CD4-positive, alpha-beta T cell treated with Interleukin-21 for 1 hour (primary cell): ENCODE results near the gene ELMO1.

Experiments
- DNase-seq: peaks from one replicate; pipeline ENCODE4 v3.0.0-alpha.2; 2020

ELMO1 gene, protein sequence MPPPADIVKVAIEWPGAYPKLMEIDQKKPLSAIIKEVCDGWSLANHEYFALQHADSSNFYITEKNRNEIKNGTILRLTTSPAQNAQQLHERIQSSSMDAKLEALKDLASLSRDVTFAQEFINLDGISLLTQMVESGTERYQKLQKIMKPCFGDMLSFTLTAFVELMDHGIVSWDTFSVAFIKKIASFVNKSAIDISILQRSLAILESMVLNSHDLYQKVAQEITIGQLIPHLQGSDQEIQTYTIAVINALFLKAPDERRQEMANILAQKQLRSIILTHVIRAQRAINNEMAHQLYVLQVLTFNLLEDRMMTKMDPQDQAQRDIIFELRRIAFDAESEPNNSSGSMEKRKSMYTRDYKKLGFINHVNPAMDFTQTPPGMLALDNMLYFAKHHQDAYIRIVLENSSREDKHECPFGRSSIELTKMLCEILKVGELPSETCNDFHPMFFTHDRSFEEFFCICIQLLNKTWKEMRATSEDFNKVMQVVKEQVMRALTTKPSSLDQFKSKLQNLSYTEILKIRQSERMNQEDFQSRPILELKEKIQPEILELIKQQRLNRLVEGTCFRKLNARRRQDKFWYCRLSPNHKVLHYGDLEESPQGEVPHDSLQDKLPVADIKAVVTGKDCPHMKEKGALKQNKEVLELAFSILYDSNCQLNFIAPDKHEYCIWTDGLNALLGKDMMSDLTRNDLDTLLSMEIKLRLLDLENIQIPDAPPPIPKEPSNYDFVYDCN

DNA sequence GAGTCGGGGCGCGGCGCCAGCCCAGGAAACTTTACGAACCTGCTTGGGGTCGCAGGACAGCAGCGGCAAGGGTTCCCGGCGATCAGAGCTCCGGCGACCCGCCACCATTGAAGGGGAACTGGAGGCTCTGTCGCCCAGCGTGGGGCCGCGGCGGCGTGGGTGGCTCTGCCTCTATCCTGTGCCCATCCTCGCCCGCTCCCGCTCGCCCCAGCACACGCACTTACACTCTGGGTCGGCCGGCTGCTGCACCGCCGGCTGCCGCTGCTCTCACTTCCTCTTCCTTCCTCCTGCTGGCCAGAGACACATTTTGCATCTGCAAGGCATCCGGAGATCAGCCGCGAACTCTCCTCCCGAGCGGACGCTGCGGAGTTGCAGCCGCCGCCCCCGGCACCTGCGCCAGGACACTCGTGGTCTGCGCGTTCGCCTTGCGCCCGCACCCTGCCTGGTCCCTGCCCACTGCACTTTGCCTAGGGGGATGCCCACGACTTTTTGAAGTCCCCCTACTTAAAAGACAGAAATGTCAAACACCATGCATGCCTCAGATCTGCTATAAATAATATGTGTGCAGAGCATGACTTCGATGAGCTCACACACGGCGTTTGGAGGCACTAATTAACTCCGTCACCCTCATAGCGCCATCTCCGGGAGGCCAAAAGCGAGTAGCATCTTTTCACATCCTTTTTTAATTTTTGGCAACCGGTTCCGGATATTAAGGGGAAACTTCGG, at the start of gene ELMO1:
Gene ELMO1 (minus strand): TSS at position 229 of the 726 bp plus-strand sequence. CDS start 106,174 bp downstream, outside the sequence.
- peak; percentile 84 for DNase-seq

DNA sequence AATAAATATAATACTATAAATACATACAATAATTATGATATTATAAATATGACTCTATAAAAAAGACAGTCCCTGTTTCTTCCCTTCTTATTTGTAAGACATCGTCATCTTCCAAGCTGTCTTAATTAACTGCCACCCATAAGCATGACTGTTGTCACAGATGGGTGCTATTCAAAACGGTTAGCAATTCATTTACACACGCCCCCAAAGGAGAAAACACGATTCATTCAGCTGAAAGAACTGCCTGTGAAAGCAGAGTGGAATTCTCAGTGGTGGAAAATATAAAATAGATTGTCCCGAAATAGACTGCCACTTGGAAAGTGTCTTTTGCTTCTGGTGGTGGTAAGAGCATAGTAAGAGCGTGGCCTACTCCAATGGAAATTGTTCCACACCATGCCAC, 48.9 kb upstream of the ELMO1 start:
- no peak for DNase-seq

DNA sequence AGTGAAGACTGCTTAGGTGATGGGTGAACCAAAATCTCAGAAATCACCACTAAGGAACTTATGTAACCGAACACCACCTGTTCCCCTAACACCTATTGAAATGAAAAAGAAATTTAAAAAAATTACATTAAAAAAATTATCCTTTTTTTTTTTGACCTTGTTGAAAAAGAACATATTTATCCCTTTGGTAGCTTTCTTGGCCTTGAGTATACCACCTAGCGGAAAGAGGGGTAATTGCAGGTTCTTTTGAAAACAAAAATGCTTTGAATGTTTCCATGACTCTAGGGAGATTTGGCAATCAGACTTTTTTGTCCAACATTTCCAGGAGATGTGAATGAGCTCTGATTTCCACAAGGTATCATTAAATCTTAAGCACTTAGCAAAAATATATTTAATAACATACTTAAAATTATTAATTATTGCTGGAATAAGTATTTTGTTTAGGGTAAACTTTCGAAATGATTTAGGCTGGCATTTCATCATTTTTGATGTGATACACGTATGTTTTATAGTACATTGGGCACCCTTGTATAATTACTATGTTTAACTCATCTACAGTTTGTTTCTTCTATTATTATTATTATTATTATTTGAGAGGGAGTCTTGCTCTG, 47.0 kb upstream of the ELMO1 start:
- DNase-seq, result peak; percentile 51

DNA sequence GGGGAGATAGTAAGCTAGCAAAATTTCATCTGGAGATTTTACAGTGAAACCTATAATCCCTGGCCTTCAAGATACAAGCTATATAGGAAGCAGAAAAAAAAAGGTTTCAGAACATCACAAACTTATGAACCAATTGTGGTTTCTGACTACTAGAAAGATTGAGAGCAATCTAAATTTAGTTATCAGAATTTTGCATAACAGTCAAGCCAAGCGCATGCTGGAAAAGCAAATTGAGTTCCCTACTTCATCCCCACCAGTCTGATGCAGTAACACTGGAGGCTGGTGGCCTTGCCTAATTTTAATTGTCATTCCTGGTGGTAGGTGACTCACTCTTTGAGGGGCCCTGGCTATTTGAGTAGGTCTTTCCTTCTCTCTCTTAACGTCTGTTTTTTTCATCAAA, 46.3 kb upstream of the ELMO1 start:
- no peak for DNase-seq

DNA sequence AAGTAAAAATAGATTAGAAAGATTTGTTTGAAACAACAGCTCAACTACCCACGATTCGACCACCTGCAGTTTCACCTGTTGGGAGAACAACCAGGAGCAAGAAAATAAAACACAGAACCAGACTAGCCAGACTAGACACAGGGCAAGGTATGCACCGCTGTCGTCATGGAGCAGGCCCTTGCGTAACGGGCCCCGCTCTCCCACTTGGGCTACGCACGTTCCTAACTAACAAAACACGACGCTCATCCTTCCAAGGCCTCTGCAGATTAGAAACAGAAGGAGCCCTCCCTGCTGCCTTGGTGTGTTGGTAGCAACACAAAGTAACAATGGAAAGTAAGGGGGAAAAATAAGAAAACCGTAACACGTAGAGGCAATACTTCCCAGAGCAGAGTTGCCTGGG, 45.1 kb upstream of the ELMO1 start:
- DNase-seq, result no peak

DNA sequence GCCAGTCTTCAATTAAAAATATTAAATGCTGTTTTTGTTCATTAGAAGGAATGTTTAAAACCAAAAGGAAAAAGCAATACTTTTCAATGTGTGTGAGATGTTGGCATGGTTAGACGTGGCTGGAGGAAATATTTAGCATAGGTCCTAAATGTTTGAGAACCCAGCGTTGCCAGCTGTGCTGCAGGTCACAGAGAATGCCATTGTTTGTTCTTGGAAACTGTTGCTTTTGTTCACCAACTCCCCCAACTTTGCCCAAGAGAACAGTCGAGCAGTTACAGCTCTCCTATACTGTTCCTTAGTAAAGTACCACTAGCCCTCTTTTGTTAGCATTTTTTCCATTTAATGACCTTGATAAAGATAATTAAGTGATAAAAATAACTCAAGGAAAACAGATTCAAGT, 44.5 kb upstream of the ELMO1 start:
- no peak for DNase-seq

DNA sequence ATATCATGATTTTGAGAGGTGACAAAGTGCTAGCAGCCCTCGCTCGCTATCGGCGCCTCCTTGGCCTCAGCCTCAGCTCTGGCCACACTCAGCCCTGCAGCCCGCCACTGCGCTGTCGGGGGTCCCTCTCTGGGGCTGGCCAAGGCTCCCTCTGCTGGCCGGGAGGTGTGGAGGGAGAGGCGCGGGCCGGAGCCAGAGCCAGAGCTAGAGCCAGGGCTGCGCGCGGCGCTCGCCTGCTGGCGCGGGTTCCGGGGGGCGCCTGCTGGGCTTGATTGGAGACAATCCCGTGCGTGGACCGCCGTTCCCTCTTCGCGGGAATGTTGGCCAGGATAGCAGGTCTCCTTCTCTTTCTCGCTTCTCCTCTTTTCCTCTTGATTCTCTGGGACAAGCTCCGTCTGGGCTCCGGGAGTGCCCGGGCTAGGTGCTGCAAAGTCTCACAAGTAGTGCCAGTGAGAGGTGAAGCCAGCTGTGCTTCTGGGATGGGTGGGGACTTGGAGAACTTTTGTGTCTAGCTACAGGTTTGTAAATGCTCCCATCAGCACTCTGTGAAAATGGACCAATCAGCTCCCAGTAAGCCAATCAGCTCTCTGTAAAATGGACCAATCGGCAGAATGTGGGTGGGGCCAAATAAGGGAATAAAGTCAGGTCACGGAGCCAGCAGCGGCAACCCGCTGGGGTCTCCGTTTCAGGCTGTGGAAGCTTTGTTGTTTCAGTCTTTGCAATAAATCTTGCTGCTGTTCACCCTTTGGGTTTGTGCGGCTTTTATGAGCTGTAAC, 43.4 kb upstream of the ELMO1 start:
- DNase-seq, result no peak

DNA sequence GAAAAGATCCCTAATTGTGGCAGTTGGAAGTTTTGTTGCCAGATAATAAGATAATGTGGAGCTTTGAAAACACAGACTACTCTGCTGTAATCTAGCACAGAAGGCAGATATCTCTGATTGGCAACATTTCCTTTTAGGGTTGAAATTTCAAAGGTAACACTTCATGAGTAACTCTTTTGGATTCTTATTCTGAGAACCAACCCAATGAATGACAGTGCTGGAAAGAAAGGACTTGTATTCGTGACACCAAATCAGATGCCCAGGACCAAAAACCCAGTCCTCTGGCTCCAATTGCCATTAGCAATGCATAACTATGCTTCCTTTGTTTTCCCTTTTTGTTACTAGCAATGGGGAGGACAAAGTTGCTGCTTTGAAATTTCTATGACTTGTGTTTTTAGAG, 41.0 kb upstream of the ELMO1 start:
- DNase-seq, result no peak

DNA sequence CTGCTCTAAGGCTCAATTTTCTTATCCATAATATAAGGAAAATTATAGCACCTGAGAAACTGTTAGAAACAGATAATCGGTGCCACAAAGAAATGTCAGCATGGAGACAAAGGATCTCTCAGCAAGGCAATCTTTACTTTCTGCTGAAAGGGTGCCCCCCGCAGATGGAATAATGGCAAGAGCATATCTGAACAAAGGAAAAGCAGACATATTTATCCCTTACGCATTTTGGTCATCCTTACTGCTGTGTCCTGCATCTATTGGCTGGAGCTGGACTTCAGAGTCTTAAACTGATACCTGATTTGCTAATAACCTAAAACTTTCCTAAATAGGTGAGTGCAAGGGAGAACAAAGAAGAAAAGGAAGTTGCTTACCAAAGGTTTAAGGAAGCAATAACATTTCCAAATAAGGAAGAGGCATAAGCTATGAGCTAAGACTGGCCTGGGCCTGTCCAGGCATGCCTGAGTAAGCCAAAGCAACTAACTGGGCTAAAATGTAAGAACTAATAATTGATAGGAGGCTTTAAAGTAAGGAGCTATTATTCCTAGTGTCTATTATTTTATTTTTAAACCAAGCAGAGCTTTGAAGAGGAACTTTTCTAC, 39.6 kb upstream of the ELMO1 start:
- DNase-seq, result no peak

DNA sequence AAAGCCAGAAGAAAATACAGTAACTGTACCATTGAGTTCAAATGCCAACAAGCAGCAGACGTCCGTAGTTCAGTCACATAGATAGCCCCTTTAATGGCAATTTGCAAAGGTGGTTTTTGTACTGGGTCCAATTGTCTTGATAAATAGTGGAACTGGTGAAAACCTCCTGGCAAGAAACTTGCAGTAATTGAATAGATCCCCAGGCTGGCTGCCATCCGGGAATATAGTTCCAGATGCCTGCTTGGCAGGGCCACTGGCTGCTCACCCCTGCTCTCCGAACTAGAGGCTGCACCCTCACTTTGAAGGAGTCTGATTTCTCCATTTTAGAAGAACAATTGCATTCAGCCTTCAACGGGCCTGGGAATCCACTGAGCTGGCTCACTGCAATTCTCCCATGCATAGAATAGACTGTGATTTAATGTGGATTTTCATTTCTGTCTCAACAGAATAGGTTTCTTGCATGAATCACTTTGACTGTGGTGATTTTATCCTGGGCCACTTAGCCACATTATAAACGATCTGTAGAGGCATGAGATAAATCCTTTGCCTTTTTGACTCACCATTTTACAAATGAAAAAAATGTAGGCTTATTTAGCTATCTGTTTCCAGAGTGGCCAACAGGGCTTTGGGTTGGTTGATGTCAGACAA, 35.9 kb upstream of the ELMO1 start:
- no peak for DNase-seq

DNA sequence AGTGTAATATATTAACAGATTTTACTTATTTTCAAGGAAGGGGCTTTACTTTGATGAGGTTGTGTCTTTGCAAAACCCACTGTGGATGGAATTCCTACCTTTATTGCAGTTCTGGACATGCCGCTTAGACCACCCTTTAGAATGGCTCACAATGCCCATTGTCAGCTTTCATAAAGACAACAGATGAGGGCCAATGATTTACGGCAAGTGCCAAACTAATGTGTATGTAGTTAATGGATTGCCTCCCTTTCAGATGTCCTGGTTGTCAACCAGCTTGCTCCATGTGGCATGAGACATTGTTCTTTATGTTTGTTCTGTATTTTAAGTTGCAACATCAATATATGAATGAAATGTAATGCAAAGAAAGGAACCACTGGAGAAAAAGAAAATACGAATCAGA, 35.0 kb upstream of the ELMO1 start:
- DNase-seq, result no peak

DNA sequence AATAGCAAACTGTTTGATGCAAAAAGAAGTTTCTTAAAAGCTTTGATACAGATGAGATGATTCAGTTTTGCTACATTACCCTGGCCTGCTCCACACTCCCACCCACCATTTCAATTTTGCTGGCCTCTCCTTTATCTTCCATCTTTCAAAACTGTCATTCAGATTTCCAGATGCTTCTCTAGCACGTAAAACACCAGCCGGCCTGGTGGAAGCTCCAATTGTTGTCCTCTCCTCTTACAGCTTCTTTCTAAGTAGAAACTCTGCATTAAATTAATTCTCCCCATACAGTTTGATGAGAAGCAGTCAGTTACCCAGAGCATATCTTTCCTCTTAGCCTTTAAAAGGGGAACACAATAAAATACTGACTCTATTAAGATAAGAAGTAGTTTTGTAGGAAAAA, 34.3 kb upstream of the ELMO1 start:
- DNase-seq, result no peak

DNA sequence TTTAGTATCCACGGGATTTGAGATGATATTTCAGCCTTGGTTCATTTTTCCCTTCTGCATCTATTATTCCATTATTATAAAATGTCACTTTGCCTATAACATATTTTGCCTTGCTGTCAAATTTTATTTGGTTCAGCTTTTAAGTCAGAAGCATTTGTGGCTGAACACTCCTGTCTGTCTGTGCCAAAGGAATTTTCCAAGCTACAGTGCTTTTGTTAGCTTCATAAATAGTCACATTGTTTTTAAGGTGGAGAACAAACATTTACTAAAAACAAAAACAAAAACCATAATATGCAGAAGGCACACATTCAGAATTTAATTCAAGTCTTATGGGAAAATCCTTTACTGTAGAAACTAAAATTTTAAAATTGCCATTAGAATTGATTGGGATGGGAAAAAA, 33.8 kb upstream of the ELMO1 start:
- no peak for DNase-seq

DNA sequence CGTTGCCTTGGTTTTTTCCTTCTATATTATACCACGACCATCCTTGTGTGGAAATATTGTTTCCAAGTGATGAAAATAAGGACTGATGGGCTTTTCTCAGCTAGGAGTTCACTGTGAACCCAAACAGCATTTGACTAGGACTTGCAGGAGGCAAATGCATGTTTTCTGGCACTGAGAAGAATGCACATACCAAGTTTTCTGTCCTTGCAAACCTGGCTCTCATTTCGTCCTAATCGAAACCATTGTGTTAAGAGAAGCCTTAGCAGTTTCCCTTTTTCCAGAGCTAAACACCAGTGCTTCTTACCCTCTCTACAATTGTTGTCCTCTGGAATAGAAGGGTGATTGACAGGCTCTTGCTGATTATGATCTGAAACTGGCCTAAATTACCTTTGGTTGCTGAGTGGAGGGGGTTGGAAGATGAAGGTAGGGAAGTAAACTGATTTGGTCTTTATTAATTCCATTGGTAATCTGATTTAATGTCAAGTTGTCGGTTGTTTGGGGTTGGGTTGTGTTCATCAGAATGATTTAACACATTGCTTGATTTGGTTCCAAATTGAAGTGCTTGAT, 33.1 kb upstream of the ELMO1 start:
- no peak for DNase-seq

DNA sequence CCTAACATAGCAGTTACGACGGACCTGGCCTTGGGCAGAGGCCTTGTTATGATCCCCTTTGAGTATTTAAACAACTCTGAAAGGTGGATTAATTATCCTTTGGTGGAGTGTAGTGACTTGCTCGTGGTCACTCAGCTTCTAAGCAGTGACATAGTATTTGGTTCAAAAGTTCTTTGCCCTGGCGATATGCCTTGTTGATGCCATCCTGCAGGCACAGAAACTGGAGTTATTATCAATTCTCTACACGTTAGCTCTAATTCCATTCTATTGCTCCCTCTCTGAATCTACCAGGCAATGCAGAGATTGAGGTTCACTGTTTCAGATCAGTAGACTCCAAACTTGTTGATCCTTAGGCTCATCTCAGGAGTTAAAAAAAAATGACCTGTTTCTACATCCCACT, 32.5 kb upstream of the ELMO1 start:
- DNase-seq, result no peak

DNA sequence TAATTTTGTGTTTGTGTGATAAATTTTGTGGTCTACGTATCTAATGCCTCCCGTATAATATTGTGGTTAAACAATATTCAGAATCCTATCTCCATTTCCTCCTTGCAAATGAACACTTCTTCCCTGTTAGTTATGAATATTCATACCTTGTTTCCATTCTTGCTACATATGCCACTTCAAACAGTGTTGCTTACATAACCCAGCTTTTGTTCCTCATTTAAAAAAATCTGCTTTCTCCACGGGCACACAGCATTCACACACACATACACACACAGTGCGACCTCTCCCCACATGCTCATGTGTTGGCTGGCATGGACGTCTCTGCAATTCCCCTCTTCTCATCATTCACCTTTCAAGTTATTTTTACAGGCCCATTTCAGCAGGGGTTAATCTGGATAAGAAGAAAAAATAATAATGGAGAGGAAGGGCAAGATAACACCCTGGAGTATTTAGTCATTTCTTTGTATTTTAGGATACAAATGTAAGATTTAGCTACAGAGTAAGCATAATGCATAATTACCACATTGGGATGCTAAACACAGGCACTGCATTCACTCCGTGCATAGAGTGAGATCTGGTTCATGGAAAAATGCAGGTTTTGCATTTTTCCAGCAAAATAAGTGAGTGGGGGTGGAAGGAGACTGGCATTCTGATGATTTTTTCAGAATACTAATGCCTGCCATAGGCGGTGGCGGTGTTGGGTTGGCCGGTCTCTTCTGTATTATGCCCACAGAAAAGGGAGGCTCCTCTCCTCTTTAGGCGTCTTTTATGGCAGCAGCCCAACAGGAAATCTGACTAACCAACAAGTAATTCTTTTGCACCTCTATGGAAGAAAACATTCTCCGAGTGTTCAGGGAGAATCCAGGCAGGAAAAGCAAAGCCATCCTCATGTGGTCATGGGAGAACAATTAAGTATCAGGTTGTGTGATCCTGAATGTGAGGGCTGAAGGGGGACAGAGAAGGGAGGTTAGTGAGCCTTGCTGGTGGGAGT, 31.7 kb upstream of the ELMO1 start:
- no peak for DNase-seq

DNA sequence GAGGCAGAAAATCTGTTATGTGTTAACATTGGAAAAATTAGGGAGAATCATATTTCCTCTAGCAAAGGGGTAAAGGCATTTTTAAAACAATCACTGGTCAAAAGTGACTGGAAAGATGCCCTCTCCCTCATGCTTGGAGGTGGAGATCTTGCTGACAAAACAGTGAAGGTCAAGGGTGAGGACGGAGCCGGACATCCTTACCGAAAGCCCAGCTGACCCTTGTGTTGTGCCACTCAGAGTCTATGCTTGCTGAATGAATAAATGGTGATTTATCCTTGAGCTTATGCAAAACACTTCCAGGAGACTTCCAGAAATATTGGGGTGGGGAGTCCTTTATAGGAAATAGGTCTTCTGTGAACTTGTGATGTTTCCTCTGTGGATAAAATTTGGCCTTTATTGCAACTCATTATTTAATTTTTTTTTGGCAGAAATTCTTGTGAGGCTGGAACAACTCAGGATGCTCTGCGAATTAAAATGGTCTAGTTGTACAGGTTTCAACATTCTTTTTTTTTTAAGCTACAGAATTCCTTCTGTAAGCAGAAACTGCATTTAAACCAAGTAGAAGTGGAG, 28.3 kb upstream of the ELMO1 start:
- DNase-seq, result no peak

DNA sequence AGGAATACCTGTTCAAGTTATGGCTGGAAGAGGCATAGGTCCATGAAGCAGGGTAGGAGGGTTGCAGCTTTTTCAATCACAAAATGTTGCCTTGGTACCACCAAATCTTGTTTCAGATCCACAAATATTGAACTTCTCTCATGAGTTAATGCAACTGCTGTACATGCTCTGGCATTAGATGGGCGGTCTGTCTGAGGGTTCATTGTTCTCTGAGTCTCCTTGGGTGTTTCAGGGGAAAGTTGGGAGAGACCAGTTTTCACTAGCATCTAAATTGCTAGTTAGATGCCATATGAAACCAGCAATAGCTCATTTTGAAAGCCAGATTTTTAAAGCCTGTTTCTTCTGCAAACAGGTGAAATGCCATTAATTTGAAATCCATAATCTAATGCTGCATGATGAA, 27.8 kb upstream of the ELMO1 start:
- no peak for DNase-seq

DNA sequence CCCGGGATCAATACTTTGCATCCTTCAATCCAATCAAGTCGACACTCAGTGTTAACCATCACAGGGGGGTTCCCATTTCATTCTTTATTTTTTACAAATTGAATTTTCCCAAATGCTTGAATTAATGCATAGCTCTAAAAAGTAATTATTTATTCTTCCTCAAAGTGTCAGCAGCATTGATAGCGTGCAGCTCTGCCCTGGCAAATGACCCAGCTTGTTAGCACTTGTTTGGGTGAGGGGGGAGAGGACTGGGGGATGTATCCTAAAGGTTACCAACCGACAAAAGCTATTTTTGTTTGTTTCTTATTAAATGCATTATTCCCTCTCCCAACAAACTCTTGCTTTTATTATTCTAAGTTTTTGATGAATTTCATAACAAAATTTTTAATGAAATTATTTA, 27.0 kb upstream of the ELMO1 start:
- DNase-seq, result no peak

DNA sequence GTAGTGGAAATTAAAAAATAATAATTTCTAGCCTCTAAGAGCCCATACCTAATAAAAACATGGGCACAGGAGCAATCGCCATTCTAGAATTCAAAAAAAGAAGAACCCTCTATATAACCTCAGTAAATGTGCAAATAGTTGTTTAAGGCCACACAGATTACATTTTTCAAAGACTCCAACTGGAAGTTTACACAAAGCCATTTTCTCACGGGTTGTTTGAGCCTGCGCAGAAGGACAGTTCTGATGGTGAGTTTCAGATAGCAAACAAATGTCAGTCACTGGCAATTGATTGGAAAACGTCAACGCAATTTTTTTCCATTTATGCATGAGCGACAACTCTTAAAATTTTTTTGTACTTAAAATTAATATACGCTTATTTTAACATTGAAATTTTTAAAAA, 23.0 kb upstream of the ELMO1 start:
- no peak for DNase-seq
